ENCODE measurements around the gene CERK.
"Not testable (repeated sequence)": the region's sequence is repeated elsewhere in the genome, so short reads cannot be mapped to it uniquely, and the experiment has no call there.

Gene CERK, protein sequence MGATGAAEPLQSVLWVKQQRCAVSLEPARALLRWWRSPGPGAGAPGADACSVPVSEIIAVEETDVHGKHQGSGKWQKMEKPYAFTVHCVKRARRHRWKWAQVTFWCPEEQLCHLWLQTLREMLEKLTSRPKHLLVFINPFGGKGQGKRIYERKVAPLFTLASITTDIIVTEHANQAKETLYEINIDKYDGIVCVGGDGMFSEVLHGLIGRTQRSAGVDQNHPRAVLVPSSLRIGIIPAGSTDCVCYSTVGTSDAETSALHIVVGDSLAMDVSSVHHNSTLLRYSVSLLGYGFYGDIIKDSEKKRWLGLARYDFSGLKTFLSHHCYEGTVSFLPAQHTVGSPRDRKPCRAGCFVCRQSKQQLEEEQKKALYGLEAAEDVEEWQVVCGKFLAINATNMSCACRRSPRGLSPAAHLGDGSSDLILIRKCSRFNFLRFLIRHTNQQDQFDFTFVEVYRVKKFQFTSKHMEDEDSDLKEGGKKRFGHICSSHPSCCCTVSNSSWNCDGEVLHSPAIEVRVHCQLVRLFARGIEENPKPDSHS

DNA sequence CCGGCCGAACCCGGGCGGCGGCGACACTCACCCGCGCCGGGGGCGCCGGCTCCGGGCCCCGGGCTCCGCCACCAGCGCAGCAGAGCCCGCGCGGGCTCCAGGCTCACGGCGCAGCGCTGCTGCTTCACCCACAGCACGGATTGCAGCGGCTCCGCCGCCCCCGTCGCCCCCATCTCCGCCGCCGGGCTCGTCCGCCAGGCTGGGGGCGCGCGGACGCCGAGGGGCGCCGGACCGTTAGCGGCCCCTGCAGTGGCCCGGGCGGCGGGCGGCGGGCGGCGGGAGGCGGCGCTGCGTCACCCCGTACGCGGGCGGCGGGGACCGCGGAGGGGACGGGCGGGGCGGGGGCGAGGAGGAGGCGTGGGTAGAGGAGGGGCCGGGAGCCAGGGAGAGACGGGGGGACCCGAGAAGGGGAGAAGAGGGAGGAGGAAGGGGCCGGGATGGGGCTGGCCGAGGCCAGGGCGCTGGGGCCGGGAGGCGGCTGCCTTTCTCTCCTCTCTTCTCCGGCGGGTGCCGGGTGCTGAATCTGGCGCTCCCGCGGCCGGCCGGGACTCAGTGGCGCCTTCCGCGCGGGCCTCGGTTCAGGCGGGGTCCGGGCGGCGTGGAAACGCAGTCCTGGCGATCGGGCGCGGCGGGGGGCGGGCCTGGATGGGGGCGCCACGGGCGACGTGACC, at the start of gene CERK:
Gene CERK (minus strand): TSS at position 277 of the 671 bp plus-strand sequence. CDS start 104 bp downstream, at position 173.
- FAIRE-seq, result no peak

DNA sequence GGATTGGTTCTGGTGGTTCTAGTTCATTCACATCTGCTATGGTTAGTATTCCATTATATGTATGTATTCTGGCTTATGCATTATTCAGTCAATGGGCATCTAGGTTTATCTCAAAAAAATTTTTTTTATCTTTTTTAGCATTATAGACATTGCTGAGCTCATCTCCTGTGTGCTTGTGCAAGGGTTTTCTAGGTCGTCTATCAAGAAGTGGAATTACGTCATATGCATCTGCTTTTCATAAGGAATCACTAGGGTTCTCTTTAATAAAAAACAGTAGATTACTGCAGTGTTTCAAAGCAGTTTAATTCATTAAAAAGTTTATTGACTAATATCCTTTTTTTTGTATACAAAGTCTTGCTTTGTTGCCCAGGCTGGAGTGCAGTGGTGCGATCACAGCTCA, 45.7 kb upstream of the CERK start:
- no peak for FAIRE-seq

DNA sequence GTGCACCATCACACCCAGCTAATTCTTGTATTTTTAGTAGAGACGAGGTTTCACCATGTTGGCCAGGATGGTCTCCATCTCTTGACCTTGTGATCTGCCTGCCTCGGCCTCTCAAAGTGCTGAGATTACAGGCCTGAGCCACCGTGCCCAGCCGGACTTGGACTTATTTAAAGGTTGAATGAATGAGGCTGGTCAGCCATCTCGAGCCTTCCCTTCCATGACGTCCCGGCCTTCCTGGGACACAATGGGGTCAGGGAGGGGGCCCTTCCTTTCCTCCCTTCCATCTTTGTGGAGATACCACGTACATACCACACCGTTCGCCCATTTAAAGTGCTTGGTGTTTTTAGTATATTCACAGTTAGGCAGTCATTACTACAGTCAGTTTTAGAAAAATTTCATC, 44.1 kb upstream of the CERK start:
- FAIRE-seq, result not testable (repeated sequence)

DNA sequence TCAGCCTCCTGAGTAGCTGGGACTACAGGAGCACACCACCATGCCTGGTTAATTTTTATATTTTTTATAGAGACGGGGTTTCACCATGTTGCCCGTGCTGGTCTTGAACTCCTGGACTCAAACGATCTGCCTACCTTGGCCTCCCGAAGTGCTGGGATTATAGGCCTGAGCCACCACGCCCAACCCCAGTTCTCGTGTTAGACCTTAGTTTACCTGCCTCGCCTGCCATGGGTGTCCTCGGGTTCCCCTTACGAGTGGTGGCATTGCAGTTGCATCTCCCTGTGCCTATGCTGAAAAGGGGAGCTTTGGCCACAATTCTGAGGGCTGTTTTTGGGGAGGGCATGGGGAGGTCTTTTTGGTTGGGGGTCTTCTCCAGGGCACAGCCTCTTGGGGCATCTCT, 43.2 kb upstream of the CERK start:
- FAIRE-seq, result no peak

DNA sequence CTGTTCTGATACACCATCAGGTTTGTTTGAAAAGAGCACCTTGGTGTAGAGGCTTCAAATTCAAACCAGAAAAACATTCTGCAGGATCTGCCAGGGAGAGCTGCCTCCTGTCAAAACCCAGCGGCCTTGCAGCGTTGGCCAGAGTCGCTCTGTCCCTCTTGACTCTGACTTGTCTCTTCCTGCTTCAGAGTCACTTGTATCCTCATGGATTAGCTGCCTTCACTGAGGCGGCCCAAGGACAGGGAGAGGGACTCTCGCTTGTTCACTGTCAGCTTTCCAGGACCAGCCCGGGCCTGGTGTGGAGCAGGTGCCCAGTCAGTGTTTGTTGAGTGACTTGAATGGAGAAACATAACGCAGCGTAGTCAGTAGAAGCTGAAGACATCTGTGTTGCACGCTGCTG, 42.4 kb upstream of the CERK start:
- no peak for FAIRE-seq

DNA sequence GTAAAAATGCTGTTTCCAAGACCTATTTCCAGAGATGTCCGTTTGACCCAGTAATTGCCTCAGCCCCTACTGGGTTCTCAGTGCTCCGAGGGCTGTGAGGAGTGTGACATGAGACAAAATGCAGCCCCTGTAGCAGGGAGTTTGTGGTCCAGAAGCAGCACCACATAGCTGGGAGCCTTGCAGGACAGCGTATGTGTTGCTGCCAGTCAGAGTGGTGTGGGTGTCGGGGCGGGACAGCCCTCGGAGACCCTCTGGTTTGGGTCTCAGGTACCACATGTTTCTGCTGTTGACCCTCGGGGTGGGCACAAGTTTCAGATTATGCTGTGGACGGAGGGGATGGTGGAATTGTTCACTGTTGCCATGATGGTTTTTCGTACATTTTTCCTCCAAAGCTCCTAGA, 41.6 kb upstream of the CERK start:
- no peak for FAIRE-seq

DNA sequence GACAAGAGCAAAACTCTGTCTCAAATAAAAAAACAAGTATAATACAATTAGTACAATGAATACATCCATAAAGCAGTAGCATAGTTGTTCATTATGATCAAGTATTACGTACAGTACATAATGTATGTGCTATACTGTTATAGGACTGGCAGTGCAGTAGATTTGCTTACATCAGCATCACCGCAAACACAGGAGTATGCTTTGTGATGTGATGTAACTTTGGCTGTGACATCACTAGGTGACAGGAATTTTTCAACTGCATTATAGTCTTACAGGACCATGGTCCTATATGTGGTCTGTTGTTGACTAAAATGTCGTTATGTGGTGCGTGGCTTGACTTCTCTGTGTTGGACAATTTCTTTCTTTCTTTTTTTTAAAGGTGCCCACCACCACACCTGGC, 41.0 kb upstream of the CERK start:
- FAIRE-seq, result no peak

DNA sequence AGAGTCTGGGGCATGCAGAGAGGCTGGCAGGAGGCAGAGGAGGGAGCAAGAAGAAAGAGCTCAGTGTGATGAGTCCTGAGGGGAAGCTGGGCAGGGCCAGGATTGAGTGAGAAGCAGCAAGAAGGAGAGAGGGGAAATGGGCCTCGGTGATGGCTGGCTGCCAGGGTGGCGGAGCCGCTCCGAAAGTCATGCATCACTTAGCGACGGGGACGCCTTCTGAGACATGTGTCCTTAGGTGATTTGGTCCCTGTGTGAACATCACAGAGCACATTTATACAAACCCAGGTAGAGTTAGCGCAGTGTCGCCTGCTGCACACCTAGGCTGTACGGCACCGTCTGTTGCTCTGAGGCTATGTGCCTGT, 39.5 kb upstream of the CERK start:
- no peak for FAIRE-seq

DNA sequence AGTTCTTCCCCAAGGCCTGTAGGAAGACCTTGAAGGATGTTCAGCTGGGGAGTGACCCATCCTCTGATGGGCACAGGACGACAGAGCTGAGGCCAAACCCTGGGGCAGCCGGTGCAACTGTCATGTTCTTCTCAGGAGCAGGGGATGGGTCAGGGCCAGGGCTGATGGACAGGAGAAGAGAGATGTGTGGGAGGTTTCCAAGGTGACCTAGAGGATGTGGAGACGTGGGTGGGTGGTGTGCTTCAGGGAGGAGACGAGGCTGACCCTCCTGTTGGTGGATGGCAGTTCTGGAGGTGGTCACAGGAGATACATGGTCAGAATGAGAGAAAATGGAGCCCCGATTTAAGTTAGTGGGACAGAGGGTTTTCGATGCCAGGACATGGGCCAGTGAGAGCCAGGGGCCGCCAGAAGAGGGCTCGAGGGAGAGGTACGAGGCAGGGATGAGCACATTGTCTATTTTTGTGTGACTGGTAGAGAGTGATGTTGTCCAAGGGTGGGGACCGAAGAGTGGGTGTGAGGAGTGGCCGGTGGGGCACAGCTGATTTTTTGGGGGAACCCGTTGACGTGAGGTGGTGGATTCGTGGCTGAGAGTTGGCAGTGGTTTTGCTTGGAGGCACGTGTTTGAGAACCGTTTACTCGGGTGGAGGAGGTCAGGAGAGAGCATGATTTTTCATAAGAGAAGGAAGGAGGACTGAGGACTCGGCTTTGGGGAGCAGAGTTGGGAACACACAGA, 39.0 kb upstream of the CERK start:
- FAIRE-seq, result no peak

DNA sequence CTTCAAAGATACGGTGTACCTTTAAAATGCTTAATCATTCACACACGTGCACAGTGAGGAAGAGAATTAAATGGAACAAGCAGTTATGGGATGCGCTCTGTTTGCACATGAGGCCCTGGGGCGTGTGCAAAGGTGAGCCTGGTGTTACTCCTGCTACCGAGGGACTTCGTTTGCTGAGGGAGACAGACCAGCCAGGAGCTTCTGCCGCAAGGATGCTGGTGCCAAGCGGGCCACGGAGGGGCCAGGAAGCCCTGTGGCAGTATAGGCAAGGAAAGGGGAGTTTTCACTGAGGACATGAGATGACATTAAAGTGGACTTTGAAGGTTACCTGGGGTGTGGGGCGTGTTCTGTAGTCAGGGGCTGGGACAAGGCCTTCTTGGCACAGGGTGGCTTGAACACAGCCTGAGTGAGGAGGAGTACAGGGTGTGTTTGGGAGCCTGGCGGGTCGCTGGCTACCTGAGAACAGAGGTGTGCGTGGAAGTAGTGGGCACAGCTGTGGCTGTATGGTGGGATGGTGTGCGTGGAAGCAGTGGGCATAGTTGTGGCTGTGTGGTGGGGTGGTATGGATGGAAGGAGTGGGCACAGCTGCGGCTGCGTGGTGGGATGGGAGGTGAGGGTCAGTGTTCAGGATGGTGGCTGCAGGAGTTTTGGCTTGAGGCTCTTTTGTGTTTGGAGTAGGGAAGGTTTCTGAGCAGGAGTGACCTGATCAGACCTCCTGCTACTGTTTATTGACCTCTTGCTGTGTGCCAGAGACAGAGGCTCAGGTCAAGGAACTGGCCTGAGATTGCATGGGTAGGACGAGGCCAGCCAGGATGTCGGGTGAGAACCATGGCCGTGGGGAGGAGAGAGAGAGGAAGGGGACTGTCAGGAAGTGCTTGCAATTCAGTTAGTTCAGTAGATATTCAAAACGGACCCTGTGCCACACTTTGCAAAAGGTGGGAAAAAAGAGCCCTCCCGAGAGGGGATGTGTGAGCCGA, 38.1 kb upstream of the CERK start:
- no peak for FAIRE-seq

DNA sequence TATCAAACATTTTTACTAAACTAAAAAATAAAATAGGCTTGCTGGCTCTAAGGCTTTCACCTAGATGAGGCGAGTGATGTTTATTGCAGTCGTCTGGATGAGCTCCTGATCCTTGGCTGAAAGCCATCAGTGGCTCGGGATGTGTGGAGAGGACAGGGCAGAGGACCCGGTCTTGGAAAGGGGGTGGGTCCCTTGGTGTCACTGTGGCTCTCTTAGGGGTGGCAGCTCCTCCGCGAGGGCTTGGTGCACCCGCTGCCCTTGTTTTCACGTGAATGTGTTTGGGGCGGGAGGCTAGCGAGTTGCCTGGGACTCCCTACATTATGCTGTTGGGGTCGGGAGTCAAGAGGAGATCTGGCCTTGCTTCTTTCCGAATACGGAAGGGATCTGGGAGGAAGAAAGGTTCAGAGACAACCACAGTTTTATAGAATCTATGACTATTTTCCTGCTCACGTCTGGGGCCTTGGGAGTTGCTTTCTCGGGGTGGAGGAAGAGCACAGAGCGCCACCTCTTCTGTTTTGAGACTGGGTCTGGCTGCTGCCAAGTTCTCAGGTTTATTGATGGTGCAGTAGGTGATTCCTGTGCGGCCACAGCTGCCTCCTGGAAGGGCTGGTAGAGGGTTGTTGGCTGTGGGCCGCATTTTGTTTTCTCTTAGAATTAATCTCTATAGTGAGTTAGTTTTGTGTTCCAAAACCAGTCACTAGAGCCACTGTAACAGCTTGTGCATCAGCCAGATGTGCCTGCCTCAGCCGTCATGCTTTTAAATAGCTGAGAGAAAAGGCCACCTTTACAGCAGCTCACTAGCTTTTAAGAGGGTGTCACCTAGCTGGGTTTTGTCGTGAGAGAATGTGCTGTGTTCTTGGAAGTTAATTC, 37.2 kb upstream of the CERK start:
- no peak for FAIRE-seq

DNA sequence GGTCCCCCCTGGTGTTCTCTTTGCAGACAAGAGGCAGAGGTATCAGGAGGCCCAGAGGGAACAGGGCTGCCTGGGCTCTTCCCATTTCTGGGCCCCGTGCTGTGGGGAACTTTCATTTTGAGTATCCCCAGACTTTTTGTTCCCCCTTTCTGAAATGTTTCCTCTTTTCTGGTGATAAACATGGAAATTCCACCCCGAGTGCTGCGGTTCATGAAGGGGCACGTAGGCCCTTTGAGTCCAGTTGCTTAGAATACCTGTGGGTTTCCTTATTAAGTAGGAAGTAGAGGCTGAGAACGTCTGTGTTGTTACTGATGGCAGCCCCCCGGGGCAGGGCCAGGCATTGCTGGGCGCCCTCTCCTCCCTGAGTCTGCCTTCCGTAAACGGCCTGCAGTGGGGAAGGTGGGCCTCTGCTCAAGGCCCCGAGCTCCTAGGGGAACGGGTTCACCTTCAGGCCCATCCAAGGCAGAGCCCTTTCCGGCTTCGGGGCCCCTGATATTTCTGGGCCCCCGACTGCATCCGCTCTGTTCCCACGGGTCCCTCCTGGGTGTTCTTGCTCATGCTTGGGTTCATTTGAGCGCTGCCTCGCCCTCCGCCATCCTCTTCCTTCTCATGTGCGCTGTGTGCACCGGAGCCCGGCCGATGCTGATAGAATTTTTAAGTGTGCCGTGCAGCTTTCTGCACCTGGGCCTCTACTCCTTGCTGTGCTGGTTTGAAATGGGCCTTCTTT, 36.4 kb upstream of the CERK start:
- FAIRE-seq, result no peak

DNA sequence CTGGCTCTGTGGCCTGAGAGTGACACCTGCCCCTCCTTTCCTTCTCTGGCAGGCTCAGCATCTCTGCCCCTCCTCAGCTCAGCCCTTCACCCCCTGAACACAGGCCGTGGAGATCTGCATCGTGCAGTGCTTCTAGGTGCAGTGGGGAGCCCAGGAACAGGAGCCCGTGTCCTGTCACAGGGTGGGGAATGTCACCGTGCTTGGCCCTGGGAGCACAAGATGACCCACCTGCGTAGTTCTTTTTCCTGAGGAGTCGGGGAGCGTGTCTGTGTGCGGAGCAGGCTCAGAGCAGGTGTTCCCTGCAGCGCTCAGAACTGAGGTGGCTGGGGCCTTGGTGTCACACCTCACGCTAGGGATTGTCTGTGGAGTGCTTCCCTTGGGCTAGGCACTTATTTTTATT, 35.0 kb upstream of the CERK start:
- FAIRE-seq, result no peak

DNA sequence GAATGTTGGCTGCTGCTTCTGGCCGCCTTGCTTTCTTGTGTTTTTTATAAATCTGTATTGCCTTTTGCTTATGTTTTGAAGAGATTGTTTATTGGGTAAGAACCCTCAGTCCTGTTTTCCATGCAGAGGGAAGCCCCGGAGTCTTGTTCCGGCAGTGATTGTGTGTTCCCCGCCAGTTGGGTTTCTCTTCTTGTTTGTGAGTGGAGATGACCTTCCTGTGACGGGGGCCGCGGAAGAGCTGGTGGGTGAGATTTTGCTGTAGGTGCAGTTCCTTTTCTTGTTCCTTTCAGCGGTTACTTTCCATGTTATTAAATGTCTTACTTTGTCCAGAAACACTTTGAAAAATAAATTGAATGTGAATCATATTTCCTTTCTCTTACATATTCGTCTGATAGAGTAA, 32.7 kb upstream of the CERK start:
- no peak for FAIRE-seq

DNA sequence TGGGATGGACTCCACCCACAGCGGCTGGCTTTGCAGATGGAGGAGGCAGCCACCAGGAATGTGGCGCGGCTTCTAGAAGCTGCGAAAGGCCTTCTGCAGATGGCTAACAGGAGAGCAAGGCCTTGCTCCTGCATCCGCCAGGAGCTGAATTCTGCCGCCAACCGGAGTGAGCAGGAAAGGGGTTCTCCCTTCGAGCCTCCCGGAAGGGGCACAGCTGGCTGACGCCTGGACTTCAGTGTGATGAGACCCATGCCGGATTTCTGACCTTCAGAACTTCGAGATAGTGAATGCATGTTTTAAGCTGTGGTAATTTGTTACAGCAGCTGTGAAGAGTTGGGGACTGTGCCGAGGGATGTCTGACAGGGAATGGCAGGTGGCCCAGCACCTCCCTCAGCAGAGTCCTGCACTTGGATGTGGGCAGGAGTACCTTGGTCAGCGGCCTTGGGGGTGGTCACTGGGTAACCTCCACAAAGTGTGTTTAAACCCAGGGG, 32.1 kb upstream of the CERK start:
- FAIRE-seq, result no peak

DNA sequence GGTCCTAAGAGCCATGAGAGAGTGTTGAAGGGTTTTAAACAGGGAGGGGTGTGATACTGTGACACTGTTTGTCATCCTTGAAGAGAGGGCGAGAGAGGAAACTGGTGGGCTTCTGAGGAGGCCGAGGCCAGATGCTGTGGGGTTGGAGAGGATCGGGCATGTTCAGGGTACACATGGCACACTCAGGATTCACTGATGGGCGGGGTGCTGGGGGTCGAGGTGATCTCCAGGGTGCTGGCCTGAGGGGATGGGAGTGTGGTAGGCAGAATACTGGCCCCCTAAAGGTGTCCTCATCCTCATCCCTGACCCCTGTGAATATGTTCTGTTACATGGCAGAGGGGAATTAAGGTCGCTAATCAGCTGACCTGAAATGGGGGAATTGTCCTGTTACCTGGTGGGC, 31.7 kb upstream of the CERK start:
- FAIRE-seq, result no peak

DNA sequence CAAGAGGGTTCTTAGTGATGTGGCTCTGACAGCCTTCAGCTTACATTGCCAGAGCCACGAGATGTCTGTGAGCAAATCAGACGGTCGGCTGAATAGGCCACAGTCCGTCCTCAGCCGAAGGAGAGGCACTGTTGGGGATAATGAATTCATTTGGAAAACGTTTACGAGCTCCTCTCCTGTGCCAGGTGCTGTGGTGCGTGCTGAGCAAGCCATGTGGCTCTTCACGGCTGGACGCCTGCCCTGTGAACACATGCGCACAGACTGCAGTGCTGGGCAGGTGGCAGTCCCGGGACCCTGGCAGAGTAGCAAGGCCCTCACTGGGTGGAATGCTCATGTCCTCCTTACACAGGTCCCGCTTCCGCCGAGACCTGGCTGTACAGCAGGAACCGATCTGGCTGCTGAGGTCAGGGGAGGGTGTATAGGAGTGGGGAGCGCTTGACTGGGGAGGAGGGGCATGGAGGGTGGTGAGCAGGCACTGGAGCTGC, 31.2 kb upstream of the CERK start:
- no peak for FAIRE-seq

DNA sequence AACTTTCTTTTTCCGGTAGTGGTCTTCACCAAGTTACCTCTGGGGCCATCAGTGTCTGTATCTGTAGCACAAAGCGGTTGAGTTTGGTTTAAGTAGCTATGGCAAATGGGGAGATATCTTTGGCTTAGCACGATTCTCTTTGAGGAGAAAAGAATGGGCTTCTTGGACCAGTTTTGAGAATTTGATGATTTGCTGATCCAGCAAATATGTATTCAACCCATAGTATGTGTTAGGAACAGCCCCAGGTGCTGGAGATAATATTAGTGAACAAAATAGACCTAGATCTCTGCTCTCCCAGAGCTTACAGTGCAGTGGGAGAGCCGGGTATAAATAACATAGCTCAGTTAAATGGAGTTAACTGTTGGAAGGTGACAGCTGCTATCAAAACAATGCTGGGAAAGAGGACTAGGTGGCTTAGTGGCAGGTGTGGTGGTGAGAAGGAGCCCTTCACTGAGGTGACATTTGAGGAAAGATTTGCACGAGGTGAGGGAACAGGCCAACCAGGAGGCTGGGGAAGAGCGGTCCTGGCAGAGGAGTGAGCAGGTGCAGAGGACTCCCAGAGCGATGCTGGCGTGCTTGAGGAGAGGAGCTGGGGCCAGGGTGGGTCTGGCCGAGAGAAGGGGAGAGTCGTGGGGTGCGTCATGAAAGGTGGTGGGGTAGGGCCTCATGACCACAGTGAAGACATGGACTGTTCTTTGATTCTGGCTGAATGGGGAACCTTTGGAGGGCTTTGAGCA, 29.4 kb upstream of the CERK start:
- no peak for FAIRE-seq

DNA sequence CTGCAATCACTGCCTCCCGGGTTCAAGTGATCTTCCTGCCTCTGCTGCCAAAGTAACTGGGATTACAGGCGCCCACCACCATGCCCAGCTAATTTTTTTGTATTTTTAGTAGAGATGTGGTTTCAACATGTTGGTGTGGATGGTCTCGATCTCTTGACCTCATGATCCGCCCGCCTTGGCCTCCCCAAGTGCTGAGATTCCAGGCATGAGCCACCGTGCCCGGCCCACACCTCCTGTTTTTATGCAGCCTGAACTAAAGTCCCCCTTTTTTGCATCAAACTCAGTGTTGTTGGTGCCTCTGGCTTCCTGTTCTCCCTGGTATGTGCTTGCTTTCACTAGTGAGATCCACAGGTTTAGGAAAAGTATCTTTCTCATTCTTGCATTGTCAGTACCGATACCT, 28.6 kb upstream of the CERK start:
- FAIRE-seq, result no peak

Measured in islet of Langerhans (tissue), 1 donor.